LNCAP (cell line): ENCODE measurements around the gene BACH2.

Experiments used
- TF ChIP-seq, protein P1 (sequence below): fragments of 450-650 bp; IDR thresholded peaks from 2 replicates; pipeline ENCODE4 v1.5.1; 2017; ENCODE audit warnings: mild to moderate bottlenecking

The BACH2 gene

GRCh38 chr6:90284236-90285041 lies 12.2 kb downstream of the BACH2 start:
- TF ChIP-seq, protein P1, sequence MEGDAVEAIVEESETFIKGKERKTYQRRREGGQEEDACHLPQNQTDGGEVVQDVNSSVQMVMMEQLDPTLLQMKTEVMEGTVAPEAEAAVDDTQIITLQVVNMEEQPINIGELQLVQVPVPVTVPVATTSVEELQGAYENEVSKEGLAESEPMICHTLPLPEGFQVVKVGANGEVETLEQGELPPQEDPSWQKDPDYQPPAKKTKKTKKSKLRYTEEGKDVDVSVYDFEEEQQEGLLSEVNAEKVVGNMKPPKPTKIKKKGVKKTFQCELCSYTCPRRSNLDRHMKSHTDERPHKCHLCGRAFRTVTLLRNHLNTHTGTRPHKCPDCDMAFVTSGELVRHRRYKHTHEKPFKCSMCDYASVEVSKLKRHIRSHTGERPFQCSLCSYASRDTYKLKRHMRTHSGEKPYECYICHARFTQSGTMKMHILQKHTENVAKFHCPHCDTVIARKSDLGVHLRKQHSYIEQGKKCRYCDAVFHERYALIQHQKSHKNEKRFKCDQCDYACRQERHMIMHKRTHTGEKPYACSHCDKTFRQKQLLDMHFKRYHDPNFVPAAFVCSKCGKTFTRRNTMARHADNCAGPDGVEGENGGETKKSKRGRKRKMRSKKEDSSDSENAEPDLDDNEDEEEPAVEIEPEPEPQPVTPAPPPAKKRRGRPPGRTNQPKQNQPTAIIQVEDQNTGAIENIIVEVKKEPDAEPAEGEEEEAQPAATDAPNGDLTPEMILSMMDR: no peak

DNA sequence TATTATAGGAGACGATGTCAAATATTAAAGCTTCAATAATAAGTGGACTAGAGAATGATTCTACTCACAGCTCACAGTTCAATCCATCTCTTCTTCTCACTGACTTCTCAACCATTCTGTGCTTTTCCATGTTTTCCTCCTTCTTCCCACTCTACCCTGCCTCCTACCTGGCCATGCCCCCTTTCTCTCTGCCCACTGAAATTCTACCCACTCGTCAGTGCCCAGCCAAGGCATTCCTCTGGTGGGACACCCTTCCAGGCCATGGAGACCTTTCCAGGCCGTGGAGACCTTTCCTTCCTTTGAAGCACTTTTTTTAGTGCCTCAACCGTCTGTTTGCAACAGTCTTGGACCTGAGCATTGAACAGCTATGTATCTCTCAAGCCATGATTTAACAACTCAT lies 18.5 kb downstream of the BACH2 start:
- TF ChIP-seq, protein P1: no peak

GRCh38 chr6:90277302-90278011 lies 19.2 kb downstream of the BACH2 start:
- TF ChIP-seq, protein P1: no peak

GRCh38 chr6:90274451-90275030 lies 22.1 kb downstream of the BACH2 start:
- TF ChIP-seq, protein P1: no peak

DNA sequence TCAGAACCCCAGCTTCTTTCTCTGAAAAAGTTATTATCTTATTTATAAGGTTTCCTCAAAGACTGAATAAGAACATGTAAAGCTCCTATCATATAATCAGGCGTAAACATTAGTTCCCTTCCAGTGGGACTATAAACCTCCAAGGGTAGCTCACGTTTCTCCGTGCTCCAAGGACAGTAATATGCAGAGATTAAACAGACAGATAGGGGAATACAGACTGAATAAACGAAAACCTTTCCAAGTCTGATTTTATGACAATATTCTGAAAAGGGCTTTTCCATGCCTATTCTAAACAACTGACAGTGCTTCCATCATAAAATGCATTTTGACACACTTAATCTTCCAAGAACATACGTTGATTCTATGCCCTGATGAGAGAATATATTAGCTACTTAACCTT lies 22.8 kb downstream of the BACH2 start:
- TF ChIP-seq, protein P1: no peak

DNA sequence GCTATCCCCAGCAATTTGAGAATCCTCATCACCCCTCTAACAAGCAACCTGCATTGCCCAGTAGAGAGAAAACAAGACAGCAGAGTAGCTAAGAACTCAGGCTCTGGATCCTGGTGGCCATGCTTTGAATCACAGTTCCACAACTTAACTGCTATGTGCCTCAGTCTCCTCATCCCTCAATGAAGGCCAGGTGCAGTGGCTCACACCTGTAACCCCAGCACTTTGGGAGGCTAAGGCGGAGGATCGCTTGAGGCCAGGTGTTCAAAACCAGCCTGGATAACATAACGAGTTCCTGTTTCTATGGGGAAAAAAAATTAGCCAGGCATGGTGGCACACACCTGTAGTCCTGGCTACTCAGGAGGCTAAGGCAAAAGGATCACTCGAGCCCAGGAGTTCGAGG lies 23.7 kb downstream of the BACH2 start:
- TF ChIP-seq, protein P1: no peak

DNA sequence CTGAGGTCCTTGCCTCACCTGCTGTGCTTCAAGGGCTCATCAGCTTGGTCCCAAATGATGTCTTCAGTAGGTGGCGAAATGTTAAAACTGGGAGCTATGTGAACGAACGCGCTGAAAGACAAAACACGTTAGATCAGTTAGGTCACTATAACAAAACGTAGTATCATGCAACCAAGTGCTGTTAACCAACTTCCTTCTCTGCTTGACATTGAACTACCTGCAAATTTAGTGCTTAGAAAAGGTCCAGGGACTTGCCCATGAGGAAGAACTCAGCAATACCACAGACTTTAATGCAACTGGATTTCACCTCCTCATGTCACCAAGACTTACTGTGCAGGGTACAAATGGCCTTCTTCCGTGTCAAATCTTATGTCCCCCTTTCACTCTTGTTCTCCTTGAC lies 24.8 kb downstream of the BACH2 start:
- TF ChIP-seq, protein P1: no peak
